K562 treated with DMSO at 1 percent for 24 hours (cell line): ENCODE measurements around the gene GP1BB. TPM values are rescaled to one million over a fixed set of nuclear protein-coding genes. Genes with fewer than 3 reads are reported as not detected.

Source experiments
- total RNA-seq: library from RNA; unstranded; fragments of 300-600 nt; gene quantifications from 2 replicates; pipeline ENCODE4 v1.2.3, GENCODE V29; 2022; ENCODE audit warnings: low read depth; ENCODE audit not compliant: insufficient read depth

The GP1BB gene
- total RNA-seq = 114 and 143 TPM in 2 replicates

GRCh38 chr22:19723232-19723982 is at the start of gene GP1BB:
TSS of gene GP1BB (plus strand) at chr22:19723539. CDS start at chr22:19723570, 31 bp downstream.

DNA sequence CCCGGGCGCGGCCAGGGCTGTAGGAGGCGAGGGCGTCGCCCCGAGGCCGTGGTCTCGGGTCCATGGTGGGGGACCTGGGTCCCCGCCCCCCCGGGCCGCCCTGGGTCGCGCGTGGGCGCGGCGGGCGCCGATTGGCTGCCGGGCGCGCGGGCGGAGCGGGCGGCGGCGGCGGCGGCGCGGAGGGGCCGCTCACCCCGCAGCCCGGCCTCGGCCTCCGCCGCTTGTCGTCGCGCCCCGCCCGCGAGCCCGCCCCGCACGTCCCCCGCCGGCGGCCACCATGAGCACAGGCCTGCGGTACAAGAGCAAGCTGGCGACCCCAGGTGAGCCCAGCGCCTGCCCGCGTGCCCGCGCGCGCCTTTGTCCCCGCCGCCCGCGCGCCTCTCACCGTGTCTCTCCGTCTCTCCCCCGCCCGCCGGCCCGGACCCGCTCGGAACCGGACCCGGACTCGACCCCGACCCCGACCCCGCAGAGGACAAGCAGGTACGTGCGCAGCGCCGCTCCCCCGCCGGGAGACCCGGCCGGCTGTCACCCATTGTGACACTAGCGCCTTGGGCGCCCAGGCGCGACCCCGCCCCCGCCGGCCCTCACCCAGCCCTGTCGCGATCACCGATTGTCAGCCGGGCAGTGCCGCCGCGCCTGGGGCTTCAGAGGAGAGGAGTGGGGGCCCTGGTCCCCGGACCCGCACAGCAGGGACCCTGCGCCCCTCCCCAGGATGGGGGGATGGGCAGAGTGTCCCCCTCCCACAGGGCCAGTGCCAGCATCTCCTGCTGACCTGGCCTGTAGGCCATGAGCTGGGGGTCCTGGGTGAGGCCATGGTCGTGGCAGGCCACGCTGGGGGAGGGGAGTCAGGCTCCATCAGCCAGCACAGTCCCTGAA is 8.8 kb upstream of the GP1BB start, which contains the start of gene SEPTIN5:
Gene SEPTIN5 (plus strand): TSS at position 192 of the 876 bp plus-strand sequence. CDS start 86 bp downstream, at position 278.

GRCh38 chr22:19760058-19760950 is 37.0 kb downstream of the GP1BB start, which contains the start of gene TBX1:
TSS of gene TBX1 (plus strand) at chr22:19760778. CDS start at chr22:19760844, 66 bp downstream.

Other genes starting within 250 kb of the GP1BB start
- gene UFD1, start 244.3 kb upstream of the GP1BB start, total RNA-seq = 418 and 433 TPM in 2 replicates
- gene CDC45, start 243.6 kb upstream of the GP1BB start, total RNA-seq = 210 and 225 TPM in 2 replicates
- gene CLDN5, start 199.1 kb upstream of the GP1BB start, total RNA-seq = 0.97 and 1.1 TPM in 2 replicates
- 66.6 and 70.3 TPM in 2 replicates for gene SEPTIN5, start 9.0 kb upstream of the GP1BB start, total RNA-seq
- gene TBX1, start 37.2 kb downstream of the GP1BB start, total RNA-seq = 18.1 and 21.7 TPM in 2 replicates
- gene GNB1L, start 131.3 kb downstream of the GP1BB start, total RNA-seq = 103 and 110 TPM in 2 replicates
- gene RTL10, start 131.3 kb downstream of the GP1BB start, total RNA-seq = 50.3 and 53.7 TPM in 2 replicates
- gene COMT, start 218.2 kb downstream of the GP1BB start, total RNA-seq = 717 and 742 TPM in 2 replicates
- gene TXNRD2, start 218.3 kb downstream of the GP1BB start, total RNA-seq = 131 and 135 TPM in 2 replicates